ENCODE data around the gene ORC4.

ORC4 gene

GRCh38 chr2:147925886-147926285 lies 94.7 kb downstream of the ORC4 start:
- no peak for DNase-seq

GRCh38 chr2:147924647-147925046 lies 95.9 kb downstream of the ORC4 start:
- DNase-seq: no peak

- DNase-seq: no peak
These were observed 96.7 kb downstream of the ORC4 start for GRCh38 chr2:147923846-147924245.

- DNase-seq: no peak
These were observed 103.4 kb downstream of the ORC4 start for GRCh38 chr2:147917161-147917560.

GRCh38 chr2:147916723-147917122 lies 103.8 kb downstream of the ORC4 start:
- DNase-seq: no peak

- DNase-seq: no peak
These were observed 104.5 kb downstream of the ORC4 start for GRCh38 chr2:147916067-147916466.

- no peak for DNase-seq
These were observed 106.6 kb downstream of the ORC4 start for GRCh38 chr2:147913701-147914480.

GRCh38 chr2:147910990-147911473 lies 109.5 kb downstream of the ORC4 start:
- no peak for DNase-seq

GRCh38 chr2:147909178-147909577 lies 111.4 kb downstream of the ORC4 start:
- DNase-seq: no peak

- no peak for DNase-seq
These were observed 116.5 kb downstream of the ORC4 start for GRCh38 chr2:147904051-147904450.

GRCh38 chr2:147888680-147889079 lies 131.9 kb downstream of the ORC4 start:
- DNase-seq: no peak

- DNase-seq: no peak
These were observed 134.4 kb downstream of the ORC4 start for GRCh38 chr2:147886136-147886535.

- DNase-seq: no peak
These were observed 135.7 kb downstream of the ORC4 start for GRCh38 chr2:147884830-147885229.

- no peak for DNase-seq
These were observed 137.9 kb downstream of the ORC4 start for GRCh38 chr2:147882631-147883030.
